NCI-H748 treated with DMSO at 0.1 percent for 48 hours (cell line): ENCODE measurements around the gene RBM33.

Experiments used
- DNase-seq: peaks from one replicate; lab custom pipeline; 2025; lab: John Stamatoyannopoulos, UW

Gene RBM33

GRCh38 chr7:155824227-155824886 is 179.9 kb downstream of the RBM33 start:
- DNase-seq: no peak

GRCh38 chr7:155825336-155825735 is 180.9 kb downstream of the RBM33 start:
- DNase-seq: no peak

- DNase-seq: no peak
Measured at GRCh38 chr7:155829796-155830470, 185.5 kb downstream of the RBM33 start.
